GM21717 (cell line): ENCODE results near the gene SERTAD3.
"Not testable (repeated sequence)": the region's sequence is repeated elsewhere in the genome, so short reads cannot be mapped to it uniquely, and the experiment has no call there.

Source experiments
- ATAC-seq: cut with Tn5 transposase; IDR thresholded peaks from one replicate; pipeline ENCODE4 v1.9.1; 2021; ENCODE audit warnings: mild to moderate bottlenecking, moderate library complexity; ENCODE audit not compliant: unreplicated experiment

SERTAD3 gene

GRCh38 chr19:40411958-40412499, 32.1 kb downstream of the SERTAD3 start:
- ATAC-seq, result no peak

DNA sequence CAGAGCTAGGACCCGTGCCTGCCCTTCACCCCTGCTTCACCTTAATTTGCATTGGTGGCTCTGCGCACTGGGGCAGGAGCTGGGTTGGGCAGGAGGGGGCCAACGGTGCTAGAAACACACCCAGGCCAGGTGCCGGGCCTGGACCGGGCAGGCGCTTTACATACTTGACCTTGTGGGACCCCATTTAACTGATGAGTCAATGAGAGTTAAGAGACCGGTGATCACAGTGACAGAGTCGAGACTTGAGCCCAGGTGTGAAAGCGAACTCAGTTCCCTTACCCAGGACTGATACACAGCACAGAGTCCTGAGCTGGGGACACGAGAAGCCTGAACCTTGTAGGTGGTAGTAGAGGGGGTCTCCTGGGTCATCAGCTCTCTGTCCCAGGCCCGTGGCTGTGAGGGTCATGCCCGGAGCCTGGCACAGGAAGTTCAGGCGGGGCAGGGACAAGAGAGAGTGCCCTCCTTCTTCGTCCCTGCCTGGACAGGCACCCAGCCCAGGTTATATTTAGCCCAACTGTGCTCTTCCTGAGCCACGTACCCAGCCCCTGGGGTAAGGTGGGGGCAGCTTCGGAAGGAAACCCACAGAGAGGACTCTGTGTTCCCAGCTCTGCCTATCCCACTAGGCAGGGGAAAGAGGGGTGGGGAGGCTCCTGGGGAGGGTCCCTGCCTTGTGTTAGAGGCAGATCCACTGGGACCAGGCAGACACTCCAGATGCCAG, 32.9 kb downstream of the SERTAD3 start:
- ATAC-seq, result no peak

DNA sequence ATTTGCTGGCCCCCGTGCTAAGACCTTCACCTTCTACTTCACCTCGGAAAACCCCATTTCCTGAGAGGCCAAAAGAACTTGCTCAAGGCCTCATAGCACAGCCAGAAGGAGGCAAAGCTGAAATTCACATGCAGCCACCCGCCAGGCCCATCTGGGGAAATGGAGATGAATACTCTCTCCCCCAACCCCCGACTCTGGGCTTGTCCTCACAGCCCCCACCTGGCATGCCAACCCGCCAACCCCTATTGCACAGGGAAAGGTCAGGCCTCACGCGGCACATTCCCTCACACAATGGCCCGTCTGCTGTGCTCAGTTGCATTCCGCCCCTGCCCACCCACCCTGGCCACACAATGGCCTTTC, 34.1 kb downstream of the SERTAD3 start:
- no peak for ATAC-seq

DNA sequence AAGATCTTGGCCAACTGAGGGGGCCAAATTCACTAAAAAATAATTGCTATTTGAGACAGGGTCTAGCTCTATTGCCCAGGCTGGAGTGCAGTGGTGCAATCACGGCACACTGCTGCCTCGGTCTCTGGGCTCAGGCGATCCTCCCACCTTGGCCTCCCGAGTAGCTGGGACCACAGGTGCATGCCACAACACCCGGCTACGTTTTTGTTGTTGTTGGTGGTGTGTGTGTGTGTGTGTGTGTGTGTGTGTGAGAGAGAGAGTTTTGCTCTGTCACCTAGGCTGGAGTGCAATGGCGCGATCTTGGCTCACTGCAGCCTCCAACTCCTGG, 35.6 kb downstream of the SERTAD3 start:
- not testable (repeated sequence) for ATAC-seq

DNA sequence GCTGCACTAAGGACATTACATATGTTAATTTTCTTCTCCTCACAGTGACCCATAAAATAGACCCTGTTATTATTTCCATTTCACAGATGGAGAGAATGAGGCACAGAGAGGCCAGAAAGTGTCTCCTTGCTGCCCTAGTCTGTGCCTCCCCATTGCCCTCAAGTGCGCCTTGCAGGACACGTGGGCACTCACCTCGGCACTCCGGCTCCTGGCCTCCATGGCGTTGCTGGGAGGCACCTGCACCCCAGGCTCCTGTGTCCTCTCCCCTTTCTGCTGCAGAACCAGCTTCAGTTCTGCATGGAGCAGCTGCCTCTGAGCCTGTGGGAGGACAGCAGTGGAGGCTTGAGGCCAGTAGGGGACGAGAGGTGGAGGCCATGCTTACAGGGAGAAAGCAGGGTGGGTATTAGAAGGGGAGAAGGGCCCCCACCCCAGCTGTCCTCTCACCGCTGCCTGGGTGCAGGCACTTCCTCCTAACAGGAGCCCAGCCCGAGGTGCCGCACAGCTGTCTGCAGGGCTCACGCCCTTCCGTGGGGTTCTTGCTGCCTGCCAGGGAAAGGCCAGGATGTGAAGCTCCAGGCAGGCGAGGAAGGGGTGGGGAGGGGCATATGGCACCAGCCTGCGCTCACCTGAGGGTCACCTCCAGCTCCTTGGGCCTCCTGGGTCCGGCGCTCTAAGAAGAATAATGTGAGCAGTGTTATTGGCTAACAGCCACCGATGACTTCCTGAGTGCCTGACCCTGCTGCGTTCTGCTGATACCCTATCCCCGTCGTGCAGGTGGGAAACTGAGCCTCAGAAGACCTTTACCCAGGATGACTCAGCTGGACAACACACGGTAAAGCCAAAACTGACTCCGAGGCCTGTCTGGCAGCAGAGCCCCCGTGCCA, 36.2 kb downstream of the SERTAD3 start:
- ATAC-seq, result no peak

DNA sequence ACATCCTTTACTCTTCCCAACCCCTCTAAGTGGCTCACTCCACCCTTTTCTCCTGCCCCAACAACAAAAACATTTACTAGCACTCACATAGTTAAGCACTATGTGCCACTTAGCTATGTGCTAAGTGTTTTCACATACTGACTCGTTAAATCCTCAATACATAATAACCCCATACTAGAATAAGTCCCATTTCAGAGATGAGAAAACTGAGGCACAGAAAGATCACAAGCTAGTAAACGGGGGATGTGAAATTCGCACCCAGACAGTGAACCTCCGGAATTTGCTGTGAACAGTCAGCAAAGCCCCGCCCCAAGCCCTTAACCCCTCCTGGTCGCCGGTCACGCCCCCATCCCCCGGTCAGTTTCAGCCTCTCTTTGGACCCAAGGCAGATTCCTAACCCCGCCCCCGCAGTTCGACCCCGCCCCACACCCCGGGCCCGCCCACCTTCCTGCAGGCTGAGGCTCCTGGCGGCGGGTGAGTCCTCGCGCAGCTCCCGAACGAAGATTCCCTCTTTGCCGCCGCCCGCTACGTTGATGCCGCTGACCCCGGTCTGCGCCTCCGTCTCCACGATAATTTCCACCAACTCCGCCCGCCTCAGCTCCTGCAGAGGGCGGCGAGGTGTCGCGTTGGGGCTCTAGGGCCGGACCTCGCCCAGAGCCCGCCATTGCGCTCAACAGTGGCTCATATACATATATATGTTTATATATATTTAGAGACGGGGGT, 40.7 kb downstream of the SERTAD3 start:
- peak; percentile 51 for ATAC-seq

- no peak for ATAC-seq
Observed at GRCh38 chr19:40400559-40400958, 43.6 kb downstream of the SERTAD3 start.

- ATAC-seq, result no peak
Observed at GRCh38 chr19:40398417-40399131, 45.6 kb downstream of the SERTAD3 start.

DNA sequence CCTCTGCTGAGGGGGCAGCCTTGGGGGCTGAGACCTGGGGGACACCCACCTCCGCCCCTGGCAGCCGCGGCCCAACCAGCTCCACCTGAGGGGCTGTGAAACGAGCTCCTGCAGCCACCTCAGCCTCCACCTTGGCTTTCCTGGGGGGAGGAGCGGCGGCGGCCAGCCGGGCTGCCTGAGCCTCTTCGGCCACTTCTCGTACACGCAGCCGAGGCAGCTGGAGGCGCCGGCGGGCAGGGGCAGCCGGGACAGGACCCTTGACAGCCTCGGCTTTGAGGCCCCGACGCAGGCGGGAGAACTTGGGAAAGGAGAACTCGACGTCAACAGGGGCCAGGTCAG, 46.6 kb downstream of the SERTAD3 start:
- ATAC-seq, result no peak

DNA sequence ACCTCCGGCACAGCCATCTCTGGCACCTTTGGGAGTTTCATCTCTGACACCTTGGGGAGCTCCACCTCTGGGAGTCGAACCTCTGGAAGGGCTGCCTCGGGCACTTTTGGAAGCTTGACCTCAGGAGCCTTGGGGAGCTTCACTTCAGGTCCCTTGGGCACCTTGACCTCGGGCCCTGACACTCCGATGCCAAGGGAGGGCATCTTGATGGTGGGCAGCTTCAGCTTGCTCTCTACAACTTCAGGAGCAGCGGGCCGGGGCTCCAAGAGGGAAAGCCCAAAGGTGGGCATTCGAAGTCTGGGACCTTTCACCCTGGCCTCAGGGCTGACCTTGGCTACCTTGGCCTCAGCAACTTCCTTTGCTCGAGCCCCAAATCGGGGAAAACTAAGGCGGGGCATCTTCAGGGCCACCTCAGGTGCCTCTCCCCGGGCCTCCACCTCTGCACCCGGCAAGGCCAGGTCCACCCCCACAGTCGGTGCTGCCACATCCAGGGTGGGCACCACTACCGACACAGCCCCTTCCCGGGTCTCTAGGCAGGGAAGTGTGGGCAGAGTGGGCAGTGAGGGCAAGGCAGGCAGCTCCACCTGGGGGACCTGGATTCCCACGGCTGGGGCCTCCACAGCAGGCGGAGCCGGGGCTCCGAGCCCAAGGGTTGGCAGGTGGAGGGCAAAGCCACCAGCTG, 47.1 kb downstream of the SERTAD3 start:
- ATAC-seq, result no peak

GRCh38 chr19:40395956-40396355, 48.2 kb downstream of the SERTAD3 start:
- no peak for ATAC-seq

GRCh38 chr19:40394816-40395210, 49.3 kb downstream of the SERTAD3 start:
- no peak for ATAC-seq

- no peak for ATAC-seq
Observed at GRCh38 chr19:40393894-40394815, 50.0 kb downstream of the SERTAD3 start.

DNA sequence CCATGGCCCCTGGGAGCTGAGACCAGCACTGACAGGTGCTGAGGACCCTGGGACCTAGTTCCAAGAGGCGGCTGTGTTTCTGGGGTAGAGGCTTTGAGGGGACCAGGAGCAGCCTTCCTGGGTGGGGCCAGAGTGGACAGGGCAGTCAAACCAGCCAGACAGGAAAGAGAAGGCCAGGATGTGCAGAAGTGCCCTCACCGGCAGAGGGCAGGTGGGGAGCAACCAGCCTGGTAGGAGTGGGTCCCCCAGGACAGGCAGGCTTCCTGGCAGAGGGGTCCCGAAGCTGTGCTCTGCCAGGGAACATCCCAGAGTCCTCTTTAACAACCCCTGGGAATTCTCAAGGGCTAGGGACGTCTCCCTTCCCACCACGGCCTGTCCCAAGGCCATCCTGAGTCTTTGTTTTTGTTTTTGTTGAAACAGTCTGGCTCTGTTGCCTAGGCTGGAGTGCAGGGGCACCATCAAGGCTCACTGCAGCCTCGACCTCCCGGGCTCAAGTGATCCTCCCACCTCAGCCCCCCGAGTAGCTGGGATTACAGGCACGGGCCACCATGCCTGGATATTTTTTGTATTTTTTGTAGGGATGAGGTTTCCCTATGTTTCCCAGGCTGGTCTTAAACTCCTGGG, 51.1 kb downstream of the SERTAD3 start:
- no peak for ATAC-seq

- ATAC-seq, result no peak
Observed at GRCh38 chr19:40392123-40392522, 52.0 kb downstream of the SERTAD3 start.
